NAMALWA (cell line): ENCODE data around the gene G2E3.
"Not testable (repeated sequence)": the region's sequence is repeated elsewhere in the genome, so short reads cannot be mapped to it uniquely, and the experiment has no call there.

Experiments used
- DNase-seq: peaks from one replicate; pipeline ENCODE4 v3.0.0-alpha.2; 2015; ENCODE audit warnings: low spot score

Gene G2E3, protein sequence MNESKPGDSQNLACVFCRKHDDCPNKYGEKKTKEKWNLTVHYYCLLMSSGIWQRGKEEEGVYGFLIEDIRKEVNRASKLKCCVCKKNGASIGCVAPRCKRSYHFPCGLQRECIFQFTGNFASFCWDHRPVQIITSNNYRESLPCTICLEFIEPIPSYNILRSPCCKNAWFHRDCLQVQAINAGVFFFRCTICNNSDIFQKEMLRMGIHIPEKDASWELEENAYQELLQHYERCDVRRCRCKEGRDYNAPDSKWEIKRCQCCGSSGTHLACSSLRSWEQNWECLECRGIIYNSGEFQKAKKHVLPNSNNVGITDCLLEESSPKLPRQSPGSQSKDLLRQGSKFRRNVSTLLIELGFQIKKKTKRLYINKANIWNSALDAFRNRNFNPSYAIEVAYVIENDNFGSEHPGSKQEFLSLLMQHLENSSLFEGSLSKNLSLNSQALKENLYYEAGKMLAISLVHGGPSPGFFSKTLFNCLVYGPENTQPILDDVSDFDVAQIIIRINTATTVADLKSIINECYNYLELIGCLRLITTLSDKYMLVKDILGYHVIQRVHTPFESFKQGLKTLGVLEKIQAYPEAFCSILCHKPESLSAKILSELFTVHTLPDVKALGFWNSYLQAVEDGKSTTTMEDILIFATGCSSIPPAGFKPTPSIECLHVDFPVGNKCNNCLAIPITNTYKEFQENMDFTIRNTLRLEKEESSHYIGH

DNA sequence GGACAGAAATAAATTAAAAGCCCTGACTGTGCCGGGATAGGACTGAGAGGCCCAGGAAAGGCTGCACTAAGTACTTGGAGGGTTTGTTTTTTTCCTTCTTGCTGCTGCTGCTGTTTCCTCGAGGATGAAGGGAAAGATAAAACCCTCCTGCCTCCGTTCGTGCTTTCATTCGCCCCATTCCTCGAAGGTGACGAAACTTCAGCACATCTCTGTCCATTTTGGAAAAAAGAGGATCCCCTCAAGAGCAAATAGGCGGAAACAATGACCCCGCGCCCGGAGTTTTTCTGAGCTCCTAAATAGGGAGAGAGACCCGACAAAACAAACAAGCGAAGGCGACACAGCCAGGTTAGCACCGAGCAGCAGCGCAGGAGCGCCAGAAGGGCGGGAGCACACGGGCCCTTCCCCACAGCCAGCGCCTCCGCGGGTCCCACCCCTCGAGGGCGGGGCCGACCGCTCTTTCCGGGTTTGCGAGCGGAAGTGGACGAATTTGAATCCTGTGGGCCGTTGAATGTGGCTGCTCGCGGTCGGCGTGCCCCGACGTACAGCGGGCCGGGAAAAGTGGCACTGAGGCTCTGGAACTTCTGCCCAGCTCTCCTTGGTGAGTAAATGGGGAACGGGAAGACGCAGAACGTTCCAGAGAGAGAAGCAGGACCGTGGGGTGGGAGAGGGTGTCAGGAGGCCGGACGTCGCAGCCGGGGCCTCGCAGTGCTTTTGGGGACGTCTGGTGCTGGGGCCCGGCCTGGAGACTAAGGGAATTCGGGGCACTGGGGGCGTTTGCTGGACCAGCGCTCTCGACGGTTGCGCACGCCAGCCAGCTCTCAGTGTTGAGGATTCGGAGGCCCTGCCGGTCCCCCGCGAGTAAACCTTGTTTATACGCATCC, at the start of gene G2E3:
TSS of gene G2E3 (plus strand) at position 484 of the 881 bp plus-strand sequence. CDS start 21,922 bp downstream, outside the sequence.
- DNase-seq = peak; percentile 93

- DNase-seq = no peak
Measured at GRCh38 chr14:30517737-30518136, 41.2 kb upstream of the G2E3 start.

DNA sequence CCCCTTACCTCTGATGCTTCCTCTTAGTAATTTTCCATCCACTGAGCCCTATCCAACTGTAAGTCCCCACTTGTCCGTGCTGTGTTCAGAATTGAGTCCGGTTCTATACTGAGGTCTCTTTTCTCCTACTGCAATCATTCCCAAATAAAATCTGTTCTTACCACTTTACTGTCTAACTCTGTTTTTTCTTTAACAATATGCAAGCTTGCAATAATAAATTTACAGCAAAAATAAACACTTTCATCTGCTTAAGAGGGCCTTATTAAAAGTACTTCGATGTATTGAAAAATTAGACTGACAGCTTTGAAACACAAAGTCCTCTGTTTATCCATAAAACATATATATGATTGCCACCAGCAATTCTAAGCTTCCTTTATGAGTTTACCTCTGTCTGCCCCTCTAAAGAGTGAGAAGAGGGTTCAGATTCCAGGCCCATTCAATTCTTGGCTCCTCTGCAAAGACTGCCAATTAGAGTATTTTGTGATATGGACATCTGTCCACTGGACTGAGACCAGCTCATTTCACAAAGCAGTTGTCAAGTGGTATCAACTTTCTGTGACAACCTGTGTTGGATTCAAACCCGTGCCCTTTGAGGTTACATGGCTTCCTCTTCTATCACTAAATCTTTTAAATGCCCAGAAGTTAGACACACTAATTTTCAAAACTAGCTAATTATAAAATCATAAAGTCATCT, 39.9 kb upstream of the G2E3 start:
- DNase-seq = no peak

DNA sequence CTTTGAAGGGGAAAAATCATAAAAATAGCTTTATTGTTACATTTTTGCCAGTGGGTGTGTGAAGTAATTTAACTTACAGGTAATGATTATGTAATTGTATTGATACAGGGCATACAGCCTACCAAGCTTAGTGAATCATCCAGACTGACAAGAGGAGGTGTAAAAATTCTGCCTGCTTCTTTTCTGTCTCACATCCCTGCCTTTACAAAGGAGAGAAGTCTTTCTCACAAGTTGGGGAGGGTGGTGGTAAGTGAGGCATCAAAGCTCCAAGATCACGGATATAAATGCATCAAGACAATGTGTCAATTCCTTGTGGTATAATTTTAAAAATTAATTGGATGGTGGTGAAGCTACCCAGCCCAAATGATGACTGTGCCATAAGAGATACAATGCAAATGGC, 39.0 kb upstream of the G2E3 start:
- DNase-seq = no peak

- no peak for DNase-seq
Measured at GRCh38 chr14:30520536-30520935, 38.4 kb upstream of the G2E3 start.

- peak; percentile 69 for DNase-seq
Measured at GRCh38 chr14:30521899-30522736, 36.8 kb upstream of the G2E3 start.

GRCh38 chr14:30525833-30526232, 33.1 kb upstream of the G2E3 start:
- DNase-seq = no peak

- DNase-seq = peak; percentile 21
Measured at GRCh38 chr14:30527196-30527595, 31.8 kb upstream of the G2E3 start.

- DNase-seq = no peak
Measured at GRCh38 chr14:30528119-30528518, 30.8 kb upstream of the G2E3 start.

DNA sequence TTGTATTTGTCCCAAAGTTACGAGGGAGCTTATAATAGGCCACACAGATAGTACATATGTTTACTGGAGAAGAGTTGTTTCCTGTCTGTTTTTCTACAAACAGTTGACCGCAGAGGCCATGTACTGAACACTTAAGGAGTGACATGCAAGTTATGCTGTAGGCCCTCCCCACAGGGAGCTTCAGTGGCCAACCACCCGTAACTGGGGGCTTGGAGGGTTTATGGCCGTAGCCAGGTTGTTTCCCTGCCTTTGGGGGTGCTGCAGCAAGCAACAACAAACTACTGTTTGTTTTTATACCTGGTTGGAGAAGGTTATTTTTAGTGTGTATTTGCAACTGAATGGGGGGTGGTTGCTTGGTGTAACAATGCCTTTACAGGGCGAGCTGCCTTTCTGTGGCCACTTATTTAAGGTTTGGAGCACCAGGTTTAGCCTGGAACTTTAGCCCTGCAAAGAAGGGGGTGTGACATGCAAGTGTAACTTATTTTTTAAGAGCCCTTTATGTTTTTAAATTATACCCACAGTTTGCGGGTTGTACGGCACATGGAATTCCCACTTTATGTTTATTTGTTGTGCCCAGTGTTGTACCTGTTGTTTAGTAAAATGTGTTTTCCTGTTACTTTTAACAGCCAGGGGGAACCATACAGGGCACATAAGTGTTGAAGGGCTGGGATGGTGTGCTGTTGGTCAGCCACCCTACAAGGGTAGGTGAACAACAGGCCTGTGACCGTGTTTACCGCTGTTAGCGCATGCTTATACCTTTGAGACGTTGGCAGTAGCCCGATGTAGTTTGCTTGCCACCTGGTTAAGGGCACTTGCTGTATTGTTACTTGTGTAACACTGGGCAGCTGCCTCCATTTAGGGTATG, 29.9 kb upstream of the G2E3 start:
- no peak for DNase-seq

DNA sequence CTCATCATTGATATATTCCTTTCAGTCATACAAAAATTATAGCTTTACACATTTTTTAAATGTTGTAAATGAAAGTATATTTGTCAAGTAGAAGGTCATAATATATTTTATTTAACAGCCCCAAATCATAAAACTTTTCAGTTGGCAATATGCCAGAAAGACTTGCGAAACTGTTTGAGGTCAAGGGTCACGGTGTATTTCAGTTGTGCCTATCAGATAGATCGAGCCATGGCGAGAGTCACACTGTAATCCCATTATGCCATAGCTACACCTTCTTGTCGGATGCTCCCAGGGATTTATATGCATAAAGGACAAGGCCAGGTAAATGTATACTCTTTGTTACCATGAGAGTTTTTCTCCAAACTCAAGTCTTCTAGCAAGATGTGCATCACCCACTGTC, 26.7 kb upstream of the G2E3 start:
- no peak for DNase-seq

GRCh38 chr14:30533126-30533525, 25.8 kb upstream of the G2E3 start:
- no peak for DNase-seq

DNA sequence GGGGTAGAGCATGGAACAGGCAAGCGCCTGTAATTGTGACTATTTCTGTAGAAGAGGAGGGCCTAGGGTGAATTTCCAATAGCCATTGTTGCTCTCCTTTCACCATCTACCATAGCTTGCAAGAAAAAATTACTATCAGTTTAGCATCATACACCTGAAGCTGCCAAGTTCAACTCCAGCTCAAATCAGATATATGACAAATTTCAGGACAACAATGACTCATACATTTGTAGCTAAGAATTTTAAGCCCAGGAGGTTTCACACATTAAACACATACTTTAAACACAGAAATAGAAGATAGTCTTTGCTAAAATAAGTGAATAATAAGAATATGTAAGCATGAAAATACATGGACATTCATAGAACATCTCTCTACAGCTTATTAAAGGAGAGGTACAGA, 17.6 kb upstream of the G2E3 start:
- DNase-seq = no peak

DNA sequence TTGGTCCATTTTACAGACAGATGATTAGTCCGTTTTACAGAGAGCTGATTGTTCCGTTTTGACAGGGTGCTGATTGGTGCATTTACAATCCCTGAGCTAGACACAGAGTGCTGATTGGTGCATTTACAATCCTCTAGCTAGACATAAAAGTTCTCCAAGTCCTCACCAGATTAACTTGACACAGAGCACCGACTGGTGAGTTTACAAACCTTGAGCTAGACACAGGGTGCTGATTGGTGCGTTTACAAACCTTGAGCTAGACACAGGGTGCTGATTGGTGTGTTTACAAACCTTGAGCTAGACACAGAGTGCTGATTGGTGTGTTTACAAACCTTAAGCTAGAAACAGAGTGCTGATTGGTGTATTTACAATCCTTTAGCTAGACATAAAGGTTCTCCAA, 12.2 kb upstream of the G2E3 start:
- DNase-seq = not testable (repeated sequence)

- no peak for DNase-seq
Measured at GRCh38 chr14:30547388-30548048, 11.4 kb upstream of the G2E3 start.

DNA sequence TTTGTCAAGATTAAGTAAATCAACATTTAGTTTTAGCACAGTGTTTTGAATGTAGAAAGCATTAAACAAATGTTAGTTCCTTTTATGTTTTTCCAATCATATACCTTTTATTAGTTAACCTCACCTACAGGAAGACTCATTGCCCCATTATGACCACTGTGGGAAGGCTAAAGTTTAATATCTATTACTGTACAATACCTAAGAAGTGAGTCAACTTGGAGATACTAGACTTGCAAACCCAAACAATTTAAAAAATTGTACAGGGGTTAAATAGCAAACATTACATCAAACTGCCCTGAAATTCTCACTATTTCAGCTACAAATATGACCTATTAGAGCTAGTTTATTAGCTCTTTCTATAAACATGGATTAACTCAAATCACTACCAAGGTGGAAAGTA, 8.6 kb upstream of the G2E3 start:
- no peak for DNase-seq

DNA sequence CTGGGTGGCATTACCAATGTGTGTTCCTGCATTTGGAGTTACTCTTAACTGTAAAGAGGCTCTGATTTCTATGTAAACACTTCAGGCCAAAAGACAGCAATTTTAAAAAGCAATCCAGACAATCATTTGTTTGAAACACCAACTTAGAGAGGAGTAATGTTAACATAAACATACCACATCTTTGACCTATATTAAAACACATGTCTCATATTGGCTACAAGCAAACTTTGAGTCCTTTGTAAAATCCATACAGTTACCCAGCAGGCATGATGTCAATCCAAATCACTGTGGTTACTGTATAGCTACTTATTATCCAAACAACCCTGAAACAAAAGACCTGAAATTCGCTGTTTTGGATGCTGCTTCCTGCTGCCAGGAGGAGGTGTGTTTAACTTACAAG, 7.5 kb upstream of the G2E3 start:
- no peak for DNase-seq

GRCh38 chr14:30553311-30553989, 5.5 kb upstream of the G2E3 start:
- DNase-seq = no peak

- DNase-seq = no peak
Measured at GRCh38 chr14:30558362-30558674, 640 bp upstream of the G2E3 start.
